Right forelimb (tissue), 1 donor: ENCODE data around the gene PLTP.
"Not testable (repeated sequence)": the region's sequence is repeated elsewhere in the genome, so short reads cannot be mapped to it uniquely, and the experiment has no call there.

Experiments
- DNase-seq: peaks from one replicate; pipeline ENCODE4 v3.0.0-alpha.2; 2018

PLTP gene

GRCh38 chr20:45919542-45920399 is 7.8 kb upstream of the PLTP start:
- DNase-seq = peak; percentile 64

- no peak for DNase-seq
Measured at GRCh38 chr20:45918779-45919537, 7.0 kb upstream of the PLTP start.

- no peak for DNase-seq
Measured at GRCh38 chr20:45918182-45918737, 6.3 kb upstream of the PLTP start.

GRCh38 chr20:45917790-45918141 is 5.8 kb upstream of the PLTP start:
- peak; percentile 68 for DNase-seq

GRCh38 chr20:45913116-45913515 is 1.2 kb upstream of the PLTP start:
- DNase-seq = no peak

GRCh38 chr20:45912344-45912682 is 358 bp upstream of the PLTP start:
- DNase-seq = no peak

GRCh38 chr20:45910670-45911485 is 1.1 kb downstream of the PLTP start:
- DNase-seq = peak; percentile 93

- DNase-seq = no peak
Measured at GRCh38 chr20:45909817-45910669, 1.9 kb downstream of the PLTP start.

GRCh38 chr20:45909336-45909808 is 2.6 kb downstream of the PLTP start:
- no peak for DNase-seq

- no peak for DNase-seq
Measured at GRCh38 chr20:45908084-45908483, 3.9 kb downstream of the PLTP start.

GRCh38 chr20:45907219-45907948 is 4.6 kb downstream of the PLTP start:
- no peak for DNase-seq

- no peak for DNase-seq
Measured at GRCh38 chr20:45905505-45906079, 6.4 kb downstream of the PLTP start.

- no peak for DNase-seq
Measured at GRCh38 chr20:45904583-45905504, 7.1 kb downstream of the PLTP start.

- no peak for DNase-seq
Measured at GRCh38 chr20:45902199-45902701, 9.7 kb downstream of the PLTP start.

GRCh38 chr20:45901332-45901731 is 10.6 kb downstream of the PLTP start:
- not testable (repeated sequence) for DNase-seq

- DNase-seq = no peak
Measured at GRCh38 chr20:45899046-45899835, 12.7 kb downstream of the PLTP start.

- no peak for DNase-seq
Measured at GRCh38 chr20:45898285-45898684, 13.7 kb downstream of the PLTP start.

- no peak for DNase-seq
Measured at GRCh38 chr20:45897692-45898091, 14.3 kb downstream of the PLTP start.

- no peak for DNase-seq
Measured at GRCh38 chr20:45897289-45897688, 14.7 kb downstream of the PLTP start.
